HepG2 (cell line): ENCODE data around the gene KCNB1. TPM values are rescaled to one million over a fixed set of nuclear protein-coding genes. Genes with fewer than 3 reads are reported as not detected.

Experiments used
- ATAC-seq: fragments of 200-7000 bp; cut with Tn5 transposase; 3 replicates; pipeline ENCODE4 v1.9.1; 2020; ENCODE audit warnings: mild to moderate bottlenecking, moderate library complexity
- BruUV-seq: library from RNA; stranded (reverse); fragments of 400-500 nt; replicated peaks from 2 replicates; lab custom pipeline; 2021; lab: Mats Ljungman, UMichigan
- CTCF ChIA-PET: fragments of 300-600 bp; formaldehyde crosslinking; extraction: SDS; loops from one replicate; lab custom pipeline; 2021; ENCODE audit warnings: low total read pairs, inconsistent platforms, low intra/inter-chr PET ratio; lab: Yijun Ruan, JAX
- POLR2A ChIA-PET: fragments of 350-600 bp; sonication (Branson Sonifier 250); formaldehyde crosslinking; loops from one replicate; lab custom pipeline; 2020; ENCODE audit warnings: antibody characterized with exemption, inconsistent platforms; lab: Yijun Ruan, JAX
- DNase-seq: peaks from one replicate; pipeline ENCODE4 v3.0.0-alpha.2; 2015; ENCODE audit warnings: low spot score
- FAIRE-seq: peaks from 3 replicates; lab custom pipeline; 2011; peaks lifted over from hg19 to GRCh38; lab: Jason Lieb, UNC
- H2AFZ ChIP-seq: one replicate; pipeline ENCODE4 v1.6.1; 2011; ENCODE audit warnings: low read length, inconsistent platforms
- H3K27ac ChIP-seq: fragments of 300-600 bp; 3 replicates; pipeline ENCODE4 v1.8.0; 2011; ENCODE audit warnings: mixed run types, mild to moderate bottlenecking, mixed read lengths, low read length, inconsistent platforms; ENCODE audit not compliant: insufficient read depth; ENCODE audit errors: extremely low read length
- H3K27me3 ChIP-seq, 2 experiments: fragments of 200-600 bp in 1 of 2; 2 replicates in 1 of 2; 3 replicates in 1 of 2; pipeline versions ENCODE4 v1.6.0 to v1.8.0; 2011; ENCODE audit warnings: low read length in 2 of 2, mild to moderate bottlenecking in 2 of 2, moderate library complexity in 2 of 2, inconsistent platforms in 1 of 2; ENCODE audit not compliant: insufficient read depth in 2 of 2, control insufficient read depth in 1 of 2
- H3K36me3 ChIP-seq, 2 experiments: fragments of 200-600 bp in 1 of 2; replicated peaks in 1 of 2; 2 replicates in 1 of 2; 3 replicates in 1 of 2; pipeline versions ENCODE4 v1.5.1 to v1.8.0; 2011; ENCODE audit warnings: low read length in 2 of 2, inconsistent platforms in 1 of 2; ENCODE audit not compliant: insufficient read depth in 2 of 2, control insufficient read depth in 1 of 2
- H3K4me1 ChIP-seq: 2 replicates; pipeline ENCODE4 v1.5.1; 2012; ENCODE audit warnings: low read length, inconsistent platforms; ENCODE audit not compliant: insufficient read depth
- H3K4me2 ChIP-seq: 2 replicates; pipeline ENCODE4 v1.6.0; 2011; ENCODE audit warnings: low read depth, low read length, inconsistent platforms
- H3K4me3 ChIP-seq, 3 experiments: fragments of 200-600 bp in 1 of 3; sonication (generic), shearing (Covaris generic) in 1 of 3; replicated peaks in 1 of 3; 2 replicates each; pipeline ENCODE4 v1.5.1; 2011 to 2016; ENCODE audit warnings: low read length in 3 of 3, inconsistent platforms in 2 of 3, low read depth in 2 of 3, mild to moderate bottlenecking in 2 of 3, control low read depth in 1 of 3, mixed read lengths in 1 of 3; ENCODE audit not compliant: insufficient read depth in 1 of 3
- H3K79me2 ChIP-seq: one replicate; pipeline ENCODE4 v1.6.1; 2011; ENCODE audit warnings: low read length, inconsistent platforms; ENCODE audit not compliant: insufficient read depth
- H3K9ac ChIP-seq: 2 replicates; pipeline ENCODE4 v1.6.0; 2011; ENCODE audit warnings: mild to moderate bottlenecking, low read depth, low read length, inconsistent platforms; ENCODE audit not compliant: insufficient read depth
- H3K9me3 ChIP-seq: 2 replicates; pipeline ENCODE4 v1.5.1; 2012; ENCODE audit warnings: mild to moderate bottlenecking, low read length
- H4K20me1 ChIP-seq: 2 replicates; pipeline ENCODE4 v1.6.0; 2011; ENCODE audit warnings: inconsistent platforms, mild to moderate bottlenecking, low read length, moderate library complexity; ENCODE audit not compliant: insufficient read depth
- ATAD3A ChIP-seq: sonication (generic); formaldehyde crosslinking; IDR thresholded peaks from 2 replicates; pipeline ENCODE4 v1.4.0; 2020; ENCODE audit warnings: missing genetic modification reagents
- BRCA1 ChIP-seq: sonication (generic); formaldehyde crosslinking; IDR thresholded peaks from 2 replicates; pipeline ENCODE4 v1.4.0; 2020; ENCODE audit warnings: missing genetic modification reagents
- CTCF ChIP-seq: sonication (generic); formaldehyde crosslinking; IDR thresholded peaks from 2 replicates; pipeline ENCODE4 v1.5.0; 2020; ENCODE audit warnings: mild to moderate bottlenecking, missing genetic modification reagents, moderate library complexity
- FOXC1 ChIP-seq: sonication (generic); formaldehyde crosslinking; IDR thresholded peaks from 2 replicates; pipeline ENCODE4 v1.8.0; 2022; ENCODE audit warnings: mild to moderate bottlenecking, missing genetic modification reagents, borderline replicate concordance
- KDM1A ChIP-seq: IDR thresholded peaks from 2 replicates; pipeline ENCODE4 v1.6.1; 2016; ENCODE audit warnings: missing compliant biosample characterization
- NFIB ChIP-seq: sonication (generic); formaldehyde crosslinking; IDR thresholded peaks from 2 replicates; pipeline ENCODE4 v1.9.0; 2021; ENCODE audit warnings: missing genetic modification reagents, mild to moderate bottlenecking, borderline replicate concordance
- NR0B2 ChIP-seq: sonication (generic); formaldehyde crosslinking; IDR thresholded peaks from 2 replicates; pipeline ENCODE4 v1.4.0; 2020; ENCODE audit warnings: mild to moderate bottlenecking, missing genetic modification reagents
- RAD21 ChIP-seq: fragments of 450-650 bp; formaldehyde crosslinking; IDR thresholded peaks from 2 replicates; pipeline ENCODE4 v1.5.0; 2020; ENCODE audit warnings: mild to moderate bottlenecking
- RFX3 ChIP-seq: IDR thresholded peaks from 2 replicates; pipeline ENCODE4 v1.6.1; 2016; ENCODE audit warnings: missing biosample characterization, missing genetic modification reagents
- SMC3 ChIP-seq: IDR thresholded peaks from 2 replicates; pipeline ENCODE4 v1.6.1; 2011; ENCODE audit warnings: low read length, improper control_type of control experiment
- SOX5 ChIP-seq: IDR thresholded peaks from 2 replicates; pipeline ENCODE4 v1.6.1; 2016; ENCODE audit warnings: borderline replicate concordance
- STAG1 ChIP-seq: sonication (generic); formaldehyde crosslinking; IDR thresholded peaks from 2 replicates; pipeline ENCODE4 v1.4.0; 2020; ENCODE audit warnings: missing genetic modification reagents
- TSC22D2 ChIP-seq: sonication (generic); formaldehyde crosslinking; IDR thresholded peaks from 2 replicates; pipeline ENCODE4 v1.5.1; 2020; ENCODE audit warnings: missing genetic modification reagents, mild to moderate bottlenecking, borderline replicate concordance
- WIZ ChIP-seq: sonication (generic); formaldehyde crosslinking; IDR thresholded peaks from 2 replicates; pipeline ENCODE4 v1.5.1; 2020; ENCODE audit warnings: mild to moderate bottlenecking, missing genetic modification reagents
- XRCC5 ChIP-seq: fragments of 200-400 bp; formaldehyde crosslinking; optimal IDR thresholded peaks from 2 replicates; pipeline ENCODE3; 2017; ENCODE audit warnings: mild to moderate bottlenecking, low read length
- ZBTB26 ChIP-seq: IDR thresholded peaks from 2 replicates; pipeline ENCODE4 v1.6.1; 2016; ENCODE audit warnings: missing compliant biosample characterization, missing genetic modification reagents, borderline replicate concordance
- ZKSCAN1 ChIP-seq: fragments of 150-350 bp; IDR thresholded peaks from 2 replicates; pipeline ENCODE4 v1.6.1; 2014; ENCODE audit warnings: low read length
- ZNF282 ChIP-seq: fragments of 450-650 bp; IDR thresholded peaks from 2 replicates; pipeline ENCODE4 v1.6.1; 2018; ENCODE audit not compliant: partially characterized antibody
- ZNF317 ChIP-seq: sonication (generic); formaldehyde crosslinking; IDR thresholded peaks from 2 replicates; pipeline ENCODE4 v1.5.0; 2020; ENCODE audit warnings: mild to moderate bottlenecking, missing genetic modification reagents
- WGBS: methylation state at CpG from one replicate; pipeline ENCODE4 v1.1.6; 2017; ENCODE audit warnings: low lambda C conversion rate; 5-methylcytosine and 5-hydroxymethylcytosine counted together
- in situ Hi-C: cut with HindIII; loops from 2 replicates; pipeline ENCODE4 v1.10.0; 2017; ENCODE audit warnings: low pct_unique_long_range_greater_than_20kb; ENCODE audit not compliant: extremely low pct_ligation_motif_present
- intact Hi-C: fragments of 100-400 bp; cut with micrococcal nuclease; formaldehyde crosslinking; loops from one replicate; pipeline ENCODE4 v1.10.0; 2022; ENCODE audit not compliant: unreplicated experiment
- polyA plus RNA-seq, 8 experiments: library from polyadenylated mRNA; depleted of rRNA in 3 of 8; stranded (reverse) in 7 of 8; unstranded in 1 of 8; fragments of >200 nt; fragmentation: Illumina TruSeq in 4 of 8; extraction: Trizol in 4 of 8; gene quantifications; 2 replicates each; pipeline versions ENCODE4 v1.2.1 to v1.2.3, GENCODE V29; 2011 to 2016; ENCODE audit warnings: low read depth in 4 of 8, missing spikeins in 1 of 8, mixed read lengths in 1 of 8; ENCODE audit not compliant: insufficient read depth in 1 of 8
- total RNA-seq, 5 experiments: library from RNA; depleted of rRNA; stranded (reverse); fragments of >200 nt; fragmentation: Illumina TruSeq; extraction: Trizol; gene quantifications; 2 replicates each; pipeline ENCODE4 v1.2.3, GENCODE V29; 2016; ENCODE audit warnings: low read depth in 1 of 5

The KCNB1 gene
- total and polyA plus RNA-seq, 2 of the 13 experiments (the other 11 are each of a cell fraction or from before 2014, with no cell fraction given): 0.02 TPM; not detected in 1

DNA sequence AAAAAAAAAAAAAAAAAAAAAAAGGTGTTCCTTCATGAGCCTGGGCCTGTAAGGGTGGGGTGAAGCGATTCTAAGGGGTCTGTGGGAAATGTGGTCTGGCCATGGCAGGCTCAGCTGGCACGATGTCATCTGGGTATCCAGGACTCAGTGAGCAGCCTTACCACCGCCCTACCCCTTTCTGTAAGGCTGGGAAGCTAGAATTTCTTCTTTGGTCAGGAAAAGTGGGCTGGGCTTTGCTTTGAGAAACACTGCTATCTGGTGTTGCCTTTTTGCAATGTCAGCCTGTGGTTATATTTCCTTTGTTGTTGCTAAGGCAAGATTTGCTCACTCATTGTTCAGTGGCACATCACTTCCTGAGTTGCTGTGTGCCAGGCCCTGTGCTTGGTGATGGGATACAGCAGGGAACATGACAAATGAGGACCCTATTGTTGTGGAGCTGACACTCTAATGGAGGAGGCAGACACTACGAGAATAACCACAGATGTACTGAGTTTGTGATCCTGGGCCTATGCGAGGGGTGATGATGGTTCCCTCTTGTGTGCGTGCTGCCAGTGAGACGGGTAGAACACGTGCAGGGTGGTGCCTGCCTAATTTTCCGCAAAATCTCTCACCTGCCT is 158.7 kb downstream of the KCNB1 start (continued):
- TF ChIP-seq CTCF (peak; percentile 64), ATAD3A (no peak), ZNF317 (CRISPR knock-in tag) (no peak), NR0B2 (CRISPR knock-in tag) (no peak), ZBTB26 (no peak), TSC22D2 (CRISPR knock-in tag) (no peak), ZKSCAN1 (no peak)
- TF ChIP-seq, all 625 proteins: peak for 12

DNA sequence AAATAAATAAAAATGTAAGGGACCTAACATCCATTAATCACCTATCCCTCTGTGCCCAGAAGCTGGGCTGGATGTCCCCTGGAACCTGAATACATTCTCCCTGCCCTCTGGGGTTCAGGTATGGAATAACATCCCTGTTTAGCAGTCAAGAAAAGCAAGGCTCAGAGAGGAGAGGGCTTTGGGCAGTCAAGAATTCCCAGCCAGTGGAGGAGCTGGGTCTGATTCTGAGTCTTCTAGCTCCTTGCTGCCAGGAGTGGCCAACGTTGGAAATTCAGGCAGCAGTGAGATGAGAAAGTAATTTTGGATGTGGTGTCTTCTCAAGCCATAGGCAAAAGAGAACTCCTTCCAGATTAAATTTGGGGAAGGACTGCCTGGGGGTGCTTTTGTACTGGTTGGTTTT is 162.0 kb downstream of the KCNB1 start:
- H3K4me3 ChIP-seq: no peak overlapping the region
- in situ Hi-C loops (loop anchor here (5.0 kb wide), 1 partner anchor 73 kb away; no protein-coding TSS in a partner anchor), intact Hi-C loops (loop anchor here (1.0 kb wide), 1 partner anchor 74 kb away; no protein-coding TSS in a partner anchor)
- H3K9ac ChIP-seq: no peak overlapping the region
- FAIRE-seq (no peak), ATAC-seq (peak; percentile 78), DNase-seq (peak; percentile 47)
- H3K27me3 ChIP-seq: peaks cover 8 to 68% of the 10 kb centered on the region in 2 experiments; a peak in 4 of 5 replicates
- no peak overlapping the region for H2AFZ ChIP-seq
- no peaks in the 10 kb centered on the region for H3K79me2 ChIP-seq
- no peak overlapping the region for H3K4me2 ChIP-seq
- ChIA-PET CTCF (interaction anchor here (1.4 kb wide), 1 partner anchor 13 kb away, joined by 3 read pairs; no protein-coding TSS in a partner anchor), POLR2A (interaction anchor here (1.0 kb wide), 2 partner anchors 39 to 42 kb away, joined by 3 to 4 read pairs; partner anchors contain the start of gene ZNFX1)
- no peak overlapping the region for H3K27ac ChIP-seq
- H4K20me1 ChIP-seq: no peaks in the 10 kb centered on the region
- 0% methylated on average over 1 of the region's 1 CpG for WGBS
- BruUV-seq: no TSS peak
- peaks cover 9% of the 10 kb centered on the region; the same call in 1 of the 2 replicates for H3K4me1 ChIP-seq
- H3K9me3 ChIP-seq: no peaks in the 10 kb centered on the region
- H3K36me3 ChIP-seq: no peaks in the 10 kb centered on the region
- TF ChIP-seq SOX5 (CRISPR knock-in tag) (no peak), FOXC1 (no peak), KDM1A (CRISPR knock-in tag) (no peak), RFX3 (no peak), RAD21 (CRISPR knock-in tag) (peak; percentile 11; the same call in 1 of the 2 replicates), XRCC5 (peak; percentile 26), STAG1 (peak; percentile 39), NFIB (CRISPR knock-in tag) (no peak), BRCA1 (CRISPR knock-in tag) (no peak), ZNF282 (no peak), SMC3 (0 out of 2 replicates have a peak, but pooled peaks have one; percentile 29), WIZ (CRISPR knock-in tag) (no peak), CTCF (peak; percentile 31; the same call in 1 of the 2 replicates)
